Stimulated activated CD4-positive, alpha-beta T cell treated with anti-CD3 and anti-CD28 coated beads, TNF-alpha, amount 100 ng/mL, for 4 hours (primary cell): ENCODE results near the gene ARID1B.
A peak's percentile ranks its signal among the peaks of the same experiment; 100 is the strongest.

Experiments
- DNase-seq, 3 experiments: peaks; one replicate each; pipeline ENCODE4 v3.0.0-alpha.2; 2020; ENCODE audit warnings: low read depth in 3 of 3

Gene ARID1B

GRCh38 chr6:156773935-156774852 is 3.0 kb upstream of the ARID1B start:
- DNase-seq: no peak

- no peak for DNase-seq
Observed at GRCh38 chr6:156774863-156775405, 2.2 kb upstream of the ARID1B start.

GRCh38 chr6:156775717-156776116 is 1.5 kb upstream of the ARID1B start:
- DNase-seq: no peak

GRCh38 chr6:156776470-156776839 is 723 bp upstream of the ARID1B start:
- DNase-seq: no peak

- peak; percentile 26 to 54 (median 34) for DNase-seq
Observed at GRCh38 chr6:156777577-156778453, 637 bp downstream of the ARID1B start.

- DNase-seq: peak; percentile 32 to 35 (median 34)
Observed at GRCh38 chr6:156778454-156779205, 1.5 kb downstream of the ARID1B start.

GRCh38 chr6:156779206-156780094 is 2.3 kb downstream of the ARID1B start:
- DNase-seq: peak; percentile 41 to 60 (median 43)

GRCh38 chr6:156780102-156780641 is 3.0 kb downstream of the ARID1B start:
- no peak for DNase-seq

- DNase-seq: no peak
Observed at GRCh38 chr6:156780962-156781853, 4.0 kb downstream of the ARID1B start.

GRCh38 chr6:156781861-156782631 is 4.9 kb downstream of the ARID1B start:
- no peak for DNase-seq

- DNase-seq: no peak
Observed at GRCh38 chr6:156782691-156783320, 5.6 kb downstream of the ARID1B start.

GRCh38 chr6:156783958-156784357 is 6.8 kb downstream of the ARID1B start:
- no peak for DNase-seq

- DNase-seq: no peak
Observed at GRCh38 chr6:156786652-156787051, 9.5 kb downstream of the ARID1B start.

GRCh38 chr6:156787569-156788492 is 10.7 kb downstream of the ARID1B start:
- DNase-seq: no peak

GRCh38 chr6:156789081-156789943 is 12.1 kb downstream of the ARID1B start:
- DNase-seq: no peak
